Measurements from ENCODE around the gene RALY. TPM values are rescaled to one million over a fixed set of nuclear protein-coding genes. Genes with fewer than 3 reads are reported as not detected.
"Not testable (repeated sequence)": the region's sequence is repeated elsewhere in the genome, so short reads cannot be mapped to it uniquely, and the experiment has no call there.

Gene RALY
- total RNA-seq, 4 donors from 2014 or later, result 71.6 to 166 (median 149) TPM

DNA sequence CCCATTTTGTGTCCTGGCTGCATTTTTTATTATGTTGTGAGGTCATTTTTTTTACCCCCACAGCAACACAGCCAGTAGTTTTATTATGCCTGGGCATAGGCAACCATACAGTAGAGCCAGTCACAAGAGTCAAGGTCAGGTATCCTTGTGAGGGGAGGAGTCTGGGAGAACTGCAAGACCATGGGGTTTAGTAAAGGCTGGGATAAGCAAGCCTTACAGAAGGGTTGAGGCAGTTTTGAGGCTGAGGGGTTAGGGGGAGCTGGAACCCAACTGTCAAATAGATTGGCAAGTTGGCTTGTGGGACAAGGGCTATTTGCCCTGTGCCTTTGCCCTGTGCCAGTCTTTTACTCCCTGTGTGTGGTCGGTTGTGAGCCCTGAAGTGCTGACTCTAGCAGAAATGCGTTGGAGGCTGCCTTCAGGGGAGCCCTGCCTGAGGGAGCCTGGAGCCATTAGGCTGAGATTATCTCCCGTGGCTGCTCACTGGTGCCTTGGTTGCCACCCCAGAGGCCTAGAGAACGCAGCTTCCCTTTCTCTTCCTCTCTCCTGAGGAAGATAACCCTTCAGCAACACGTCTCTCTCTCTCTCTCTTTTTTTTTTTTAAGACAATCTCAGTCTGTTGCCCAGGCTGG, 31.1 kb downstream of the RALY start:
- WGBS, 2 donors (ENCODE audit: low coverage in 1 of 2), result 32 to 34% methylated on average over 4 to 5 of the region's 5 CpGs
- Histone ChIP-seq H3K4me3 (no peak overlapping the region), H3K9me3 (no peaks in the 10 kb centered on the region), H3K27ac (peak overlapping the region; percentile 52 to 71 (median 64)), H3K4me1 (peaks cover 25 to 60% (median 38%) of the 10 kb centered on the region in 4 donors), H3K27me3 (no peaks in the 10 kb centered on the region), H3K36me3 (no peaks in the 10 kb centered on the region)
- DNase-seq, result no peak
- in situ Hi-C loops (cut with MboI; ENCODE audit: low pct_ligation_motif_present in 1 of 4, low pct_unique_long_range_greater_than_20kb in 1 of 4, low sequenced_read_pairs in 3 of 4), result no loop called here
- intact Hi-C loops (cut with DNase I; ENCODE audit: low total_unique reads), result no loop called here
- TF ChIP-seq EP300 (IDR thresholded peaks at IDR 0.05; ENCODE audit: low read depth) (no peak), POLR2A (IDR thresholded peaks at IDR 0.05) (no peak), POLR2AphosphoS5 (IDR thresholded peaks at IDR 0.05) (no peak)
- TF ChIP-seq, protein P1, sequence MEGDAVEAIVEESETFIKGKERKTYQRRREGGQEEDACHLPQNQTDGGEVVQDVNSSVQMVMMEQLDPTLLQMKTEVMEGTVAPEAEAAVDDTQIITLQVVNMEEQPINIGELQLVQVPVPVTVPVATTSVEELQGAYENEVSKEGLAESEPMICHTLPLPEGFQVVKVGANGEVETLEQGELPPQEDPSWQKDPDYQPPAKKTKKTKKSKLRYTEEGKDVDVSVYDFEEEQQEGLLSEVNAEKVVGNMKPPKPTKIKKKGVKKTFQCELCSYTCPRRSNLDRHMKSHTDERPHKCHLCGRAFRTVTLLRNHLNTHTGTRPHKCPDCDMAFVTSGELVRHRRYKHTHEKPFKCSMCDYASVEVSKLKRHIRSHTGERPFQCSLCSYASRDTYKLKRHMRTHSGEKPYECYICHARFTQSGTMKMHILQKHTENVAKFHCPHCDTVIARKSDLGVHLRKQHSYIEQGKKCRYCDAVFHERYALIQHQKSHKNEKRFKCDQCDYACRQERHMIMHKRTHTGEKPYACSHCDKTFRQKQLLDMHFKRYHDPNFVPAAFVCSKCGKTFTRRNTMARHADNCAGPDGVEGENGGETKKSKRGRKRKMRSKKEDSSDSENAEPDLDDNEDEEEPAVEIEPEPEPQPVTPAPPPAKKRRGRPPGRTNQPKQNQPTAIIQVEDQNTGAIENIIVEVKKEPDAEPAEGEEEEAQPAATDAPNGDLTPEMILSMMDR (IDR thresholded peaks at IDR 0.05), result no peak

DNA sequence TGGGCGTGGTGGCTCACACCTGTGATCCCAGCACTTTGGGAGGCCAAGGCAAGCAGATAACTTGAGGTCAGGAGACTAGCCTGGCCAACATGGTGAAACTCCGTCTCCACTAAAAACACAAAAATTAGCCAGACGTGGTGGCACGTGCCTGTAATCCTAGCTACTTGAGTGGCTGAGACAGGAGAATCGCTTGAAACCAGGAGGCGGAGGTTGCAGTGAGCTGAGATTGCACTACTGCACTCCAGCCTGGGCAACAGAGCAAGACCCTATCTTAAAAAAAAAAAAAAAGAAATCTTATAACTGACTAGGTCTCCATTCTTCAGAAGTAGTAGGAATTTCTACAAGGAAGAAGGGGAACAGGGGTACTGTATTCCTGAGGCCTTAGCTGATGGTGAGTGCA, 34.3 kb downstream of the RALY start:
- H3K4me3 ChIP-seq; in situ Hi-C loops (cut with MboI; ENCODE audit: low pct_ligation_motif_present in 1 of 4, low pct_unique_long_range_greater_than_20kb in 1 of 4, low sequenced_read_pairs in 3 of 4); H3K27me3 ChIP-seq; H3K27ac ChIP-seq; H3K36me3 ChIP-seq; H3K9me3 ChIP-seq; intact Hi-C loops (cut with DNase I; ENCODE audit: low total_unique reads); DNase-seq: not testable (repeated sequence)
- H3K4me1 ChIP-seq, result peaks cover 25 to 49% (median 38%) of the 10 kb centered on the region in 4 donors
- WGBS, 2 donors (ENCODE audit: low coverage in 1 of 2), result 96 to 100% methylated on average over 2 to 6 of the region's 6 CpGs

DNA sequence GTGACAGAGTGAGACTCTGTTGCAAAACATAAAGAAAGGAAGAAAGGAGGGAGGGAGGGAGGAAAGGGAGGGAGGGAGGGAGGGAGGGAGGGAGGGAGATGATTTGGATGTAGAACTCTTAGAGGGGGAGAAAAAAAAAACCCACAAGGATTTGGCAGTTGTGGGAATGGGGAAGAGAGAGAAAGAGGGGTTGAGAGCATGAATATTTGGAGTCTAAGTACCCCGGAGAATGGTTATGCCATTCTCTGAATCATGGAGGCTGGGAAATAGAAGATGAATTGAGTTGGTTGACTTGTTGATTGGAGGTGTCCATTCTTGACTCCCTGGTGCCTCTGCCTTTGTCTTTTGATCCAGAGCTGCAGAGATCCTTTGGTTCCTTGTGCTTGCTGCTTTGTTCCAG, 35.7 kb downstream of the RALY start:
- no peak overlapping the region for H3K27ac ChIP-seq
- DNase-seq, result no peak
- in situ Hi-C loops (cut with MboI; ENCODE audit: low pct_ligation_motif_present in 1 of 4, low pct_unique_long_range_greater_than_20kb in 1 of 4, low sequenced_read_pairs in 3 of 4) (no loop called here), intact Hi-C loops (cut with DNase I; ENCODE audit: low total_unique reads) (no loop called here)
- H3K36me3 ChIP-seq, result peaks cover 0 to 16% (median 2%) of the 10 kb centered on the region in 4 donors
- no peak overlapping the region for H3K4me3 ChIP-seq
- H3K27me3 ChIP-seq, result no peaks in the 10 kb centered on the region
- H3K4me1 ChIP-seq, result peaks cover 15 to 35% (median 29%) of the 10 kb centered on the region in 4 donors
- no peaks in the 10 kb centered on the region for H3K9me3 ChIP-seq
- 94 to 100% methylated on average over 1 of the region's 1 CpG for WGBS, 2 donors (ENCODE audit: low coverage in 1 of 2)
- TF ChIP-seq, protein P1 (IDR thresholded peaks at IDR 0.05), result no peak
- no peak for TF ChIP-seq POLR2A (IDR thresholded peaks at IDR 0.05)
- no peak for TF ChIP-seq POLR2AphosphoS5 (IDR thresholded peaks at IDR 0.05)
- no peak for TF ChIP-seq EP300 (IDR thresholded peaks at IDR 0.05; ENCODE audit: low read depth)

DNA sequence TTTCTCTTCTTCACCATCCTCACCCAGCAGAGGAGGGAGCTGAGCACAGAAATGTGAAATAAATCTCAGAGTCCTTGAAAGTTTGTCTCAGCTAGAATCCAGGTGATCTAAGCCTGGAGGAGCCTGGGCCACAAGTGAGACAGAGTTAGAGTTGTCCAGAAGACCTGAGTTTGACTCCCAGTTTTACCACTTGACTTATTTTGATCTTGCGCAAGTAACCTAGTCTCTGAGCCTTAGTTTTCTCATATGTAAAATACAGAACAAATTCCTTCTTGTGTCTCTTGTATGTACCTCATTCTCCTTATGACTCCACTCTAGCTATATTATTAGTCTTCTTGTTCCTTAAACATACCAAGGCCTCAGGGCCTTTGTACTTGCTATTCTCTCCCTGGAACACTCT, 36.7 kb downstream of the RALY start:
- in situ Hi-C loops (cut with MboI; ENCODE audit: low pct_ligation_motif_present in 1 of 4, low pct_unique_long_range_greater_than_20kb in 1 of 4, low sequenced_read_pairs in 3 of 4), result no loop called here
- H3K4me3 ChIP-seq, result no peak overlapping the region
- no peak for DNase-seq
- peaks cover 0 to 16% (median 2%) of the 10 kb centered on the region in 4 donors for H3K36me3 ChIP-seq
- intact Hi-C loops (cut with DNase I; ENCODE audit: low total_unique reads), result no loop called here
- no peak for TF ChIP-seq POLR2A (IDR thresholded peaks at IDR 0.05)
- TF ChIP-seq EP300 (IDR thresholded peaks at IDR 0.05; ENCODE audit: low read depth), result no peak
- TF ChIP-seq, protein P1 (IDR thresholded peaks at IDR 0.05), result no peak
- TF ChIP-seq POLR2AphosphoS5 (IDR thresholded peaks at IDR 0.05), result no peak
- WGBS, 2 donors (ENCODE audit: low coverage in 1 of 2), result 96% methylated on average over 1 of the region's 1 CpG; no CpG with 5 or more reads in 1 of the 2 donors
- H3K9me3 ChIP-seq, result no peaks in the 10 kb centered on the region
- peaks cover 5 to 25% (median 18%) of the 10 kb centered on the region in 4 donors for H3K4me1 ChIP-seq
- no peaks in the 10 kb centered on the region for H3K27me3 ChIP-seq
- H3K27ac ChIP-seq, result no peak overlapping the region

DNA sequence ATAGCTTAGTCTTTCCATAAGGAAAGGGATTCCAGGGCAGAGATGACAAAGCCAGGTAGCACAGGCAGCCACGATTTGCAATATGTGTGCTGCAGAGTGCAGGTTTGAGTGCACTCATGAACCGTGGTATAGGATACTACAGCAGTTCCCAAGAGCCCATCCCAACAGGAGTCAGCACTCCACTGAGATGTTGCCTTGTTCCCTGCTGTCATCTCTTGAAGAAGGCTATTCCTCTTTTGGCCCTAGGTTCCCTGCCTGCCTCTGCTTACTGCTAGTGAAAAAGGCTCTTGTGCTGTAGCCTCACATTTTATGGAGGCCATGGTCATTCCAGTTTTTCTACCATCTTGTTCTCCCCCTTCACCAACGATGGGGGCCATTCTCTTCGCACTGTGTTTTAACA, 40.2 kb downstream of the RALY start:
- intact Hi-C loops (cut with DNase I; ENCODE audit: low total_unique reads) (no loop called here), in situ Hi-C loops (cut with MboI; ENCODE audit: low pct_ligation_motif_present in 1 of 4, low pct_unique_long_range_greater_than_20kb in 1 of 4, low sequenced_read_pairs in 3 of 4) (no loop called here)
- Histone ChIP-seq H3K4me3 (no peak overlapping the region), H3K4me1 (peaks cover 7 to 32% (median 15%) of the 10 kb centered on the region in 4 donors), H3K36me3 (peaks cover 0 to 16% (median 2%) of the 10 kb centered on the region in 4 donors), H3K27me3 (no peaks in the 10 kb centered on the region), H3K27ac (no peak overlapping the region), H3K9me3 (no peaks in the 10 kb centered on the region)
- DNase-seq, result no peak
- TF ChIP-seq POLR2A (IDR thresholded peaks at IDR 0.05) (no peak), EP300 (IDR thresholded peaks at IDR 0.05; ENCODE audit: low read depth) (no peak), POLR2AphosphoS5 (IDR thresholded peaks at IDR 0.05) (no peak)
- TF ChIP-seq, protein P1 (IDR thresholded peaks at IDR 0.05), result no peak
- 90% methylated on average over 4 of the region's 4 CpGs; no CpG with 5 or more reads in 1 of the 2 donors for WGBS, 2 donors (ENCODE audit: low coverage in 1 of 2)
